ENCODE data around the gene SLC25A47.

DNA sequence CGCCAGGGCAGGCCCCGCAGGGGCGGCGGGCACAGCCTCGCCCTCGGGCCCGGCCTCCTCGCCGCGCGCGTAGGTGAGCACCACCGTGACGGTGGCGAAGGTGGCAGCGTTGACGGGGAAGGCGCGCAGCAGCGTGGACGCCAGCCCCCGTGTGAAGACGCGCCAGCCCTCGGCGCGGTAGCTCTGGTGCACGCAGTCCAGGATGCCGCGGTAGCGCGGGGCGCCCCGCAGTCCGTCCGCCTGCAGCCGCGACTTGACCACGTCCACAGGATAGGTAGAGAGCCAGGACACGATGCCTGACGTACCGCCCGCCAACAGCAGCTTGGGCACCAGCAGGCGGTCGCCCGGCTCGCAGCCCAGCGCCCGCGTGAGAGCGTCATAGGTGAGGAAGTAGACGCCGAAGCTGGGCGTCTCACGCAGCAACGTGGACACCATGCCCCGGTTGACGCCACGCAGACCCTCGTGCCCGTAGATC, 30.8 kb upstream of the SLC25A47 start:
- TF ChIP-seq, protein P1, sequence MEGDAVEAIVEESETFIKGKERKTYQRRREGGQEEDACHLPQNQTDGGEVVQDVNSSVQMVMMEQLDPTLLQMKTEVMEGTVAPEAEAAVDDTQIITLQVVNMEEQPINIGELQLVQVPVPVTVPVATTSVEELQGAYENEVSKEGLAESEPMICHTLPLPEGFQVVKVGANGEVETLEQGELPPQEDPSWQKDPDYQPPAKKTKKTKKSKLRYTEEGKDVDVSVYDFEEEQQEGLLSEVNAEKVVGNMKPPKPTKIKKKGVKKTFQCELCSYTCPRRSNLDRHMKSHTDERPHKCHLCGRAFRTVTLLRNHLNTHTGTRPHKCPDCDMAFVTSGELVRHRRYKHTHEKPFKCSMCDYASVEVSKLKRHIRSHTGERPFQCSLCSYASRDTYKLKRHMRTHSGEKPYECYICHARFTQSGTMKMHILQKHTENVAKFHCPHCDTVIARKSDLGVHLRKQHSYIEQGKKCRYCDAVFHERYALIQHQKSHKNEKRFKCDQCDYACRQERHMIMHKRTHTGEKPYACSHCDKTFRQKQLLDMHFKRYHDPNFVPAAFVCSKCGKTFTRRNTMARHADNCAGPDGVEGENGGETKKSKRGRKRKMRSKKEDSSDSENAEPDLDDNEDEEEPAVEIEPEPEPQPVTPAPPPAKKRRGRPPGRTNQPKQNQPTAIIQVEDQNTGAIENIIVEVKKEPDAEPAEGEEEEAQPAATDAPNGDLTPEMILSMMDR (IDR thresholded peaks at IDR 0.05; ENCODE audit: low read depth, low read length, poor library complexity, severe bottlenecking), result no peak
- TF ChIP-seq EZH2phosphoT487 (IDR thresholded peaks at IDR 0.05; ENCODE audit: borderline replicate concordance, low read length), result no peak
